GM19240 (cell line): ENCODE measurements around the gene FAM221A.
A peak's percentile ranks its signal among the peaks of the same experiment; 100 is the strongest.
"Not testable (repeated sequence)": the region's sequence is repeated elsewhere in the genome, so short reads cannot be mapped to it uniquely, and the experiment has no call there.

Experiments used
- DNase-seq: peaks from one replicate; pipeline ENCODE4 v3.0.0; 2011; ENCODE audit warnings: low spot score; ENCODE audit not compliant: insufficient read length

The FAM221A gene, protein sequence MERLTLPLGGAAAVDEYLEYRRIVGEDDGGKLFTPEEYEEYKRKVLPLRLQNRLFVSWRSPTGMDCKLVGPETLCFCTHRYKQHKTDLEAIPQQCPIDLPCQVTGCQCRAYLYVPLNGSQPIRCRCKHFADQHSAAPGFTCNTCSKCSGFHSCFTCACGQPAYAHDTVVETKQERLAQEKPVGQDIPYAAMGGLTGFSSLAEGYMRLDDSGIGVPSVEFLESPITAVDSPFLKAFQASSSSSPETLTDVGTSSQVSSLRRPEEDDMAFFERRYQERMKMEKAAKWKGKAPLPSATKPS

DNA sequence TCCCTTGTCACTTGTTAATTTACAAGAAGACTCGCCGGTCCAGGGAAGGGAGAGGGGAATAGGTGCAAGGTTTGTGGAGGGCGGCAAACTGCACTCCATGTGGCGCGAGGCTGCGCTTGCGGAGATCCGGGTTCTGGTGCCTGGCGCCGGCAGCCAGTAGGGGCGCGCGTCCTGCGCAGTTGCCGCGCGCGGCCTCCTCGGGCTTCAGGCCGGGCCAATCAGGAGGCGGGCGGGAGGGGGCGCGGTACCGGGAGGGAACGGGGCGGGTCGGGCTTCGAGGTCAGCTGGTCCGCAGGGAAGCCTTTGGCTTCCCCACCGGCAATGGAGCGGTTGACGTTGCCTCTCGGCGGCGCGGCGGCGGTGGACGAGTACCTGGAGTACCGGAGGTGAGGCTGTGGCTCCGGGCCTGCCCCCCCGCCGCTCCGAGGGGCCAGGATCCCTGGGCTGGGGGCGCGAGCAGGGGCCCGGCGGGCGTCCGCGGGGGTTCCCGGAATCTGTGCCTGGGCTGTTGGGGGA is at the start of gene FAM221A:
TSS of gene FAM221A (plus strand) at position 302 of the 516 bp plus-strand sequence. CDS start at position 322, 20 bp downstream.
- peak; percentile 41 for DNase-seq

DNA sequence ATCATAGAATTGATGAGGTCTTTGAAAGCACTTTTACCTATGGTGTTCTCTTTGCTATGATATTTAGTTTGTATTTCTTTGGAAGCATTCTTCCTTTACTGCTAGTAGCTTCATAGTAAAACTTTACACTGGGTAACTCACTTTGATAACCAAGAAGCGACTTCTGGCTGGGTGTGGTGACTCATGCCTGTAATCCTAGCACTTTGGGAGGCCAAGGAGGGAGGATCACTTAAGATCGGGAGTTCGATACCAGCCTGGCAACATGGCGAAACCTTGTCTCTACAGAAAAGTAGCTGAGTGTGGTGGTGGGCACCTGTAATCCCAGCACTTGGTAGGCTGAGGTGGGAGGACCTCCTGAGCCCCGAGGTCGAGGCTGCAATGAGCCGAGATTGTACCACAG is 46.6 kb upstream of the FAM221A start:
- DNase-seq: no peak

DNA sequence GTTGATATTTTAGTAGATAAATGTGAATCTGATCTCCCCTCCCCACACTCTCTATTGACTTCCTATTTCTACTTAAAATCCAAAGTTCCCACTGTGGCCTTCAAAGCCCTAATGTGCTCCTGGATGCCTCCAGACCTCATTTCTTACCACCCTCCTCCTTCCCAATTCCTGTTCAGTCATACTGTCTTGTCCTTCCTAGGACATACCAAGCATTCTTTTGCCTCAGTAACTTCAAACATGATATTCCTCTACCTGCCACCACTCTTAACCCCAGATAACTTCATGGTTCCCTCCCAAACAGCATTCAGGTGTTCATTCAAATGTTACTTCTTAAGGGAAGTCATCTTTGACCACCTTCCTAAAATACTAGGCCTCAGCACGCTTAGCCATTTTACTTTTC is 34.2 kb upstream of the FAM221A start:
- no peak for DNase-seq

DNA sequence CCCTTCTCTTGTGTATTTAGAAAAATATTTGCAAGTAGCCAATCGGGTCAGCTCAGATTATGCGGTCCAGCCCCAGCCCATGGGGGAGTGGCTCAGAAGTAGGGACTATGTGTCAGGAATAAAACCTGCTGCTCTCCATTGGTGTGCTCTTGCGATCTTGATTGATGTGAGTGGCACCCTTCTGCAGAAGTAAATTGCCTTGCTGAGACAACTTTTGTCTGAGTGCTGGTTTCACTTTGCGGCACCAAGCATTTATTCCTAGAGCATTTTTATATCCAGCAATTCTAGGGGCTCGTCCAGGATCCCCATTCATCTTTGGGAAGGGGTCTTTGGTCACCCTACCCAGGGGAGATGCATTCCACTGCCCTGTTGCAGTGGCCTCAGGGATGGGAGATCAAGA is 26.1 kb upstream of the FAM221A start:
- DNase-seq: no peak

DNA sequence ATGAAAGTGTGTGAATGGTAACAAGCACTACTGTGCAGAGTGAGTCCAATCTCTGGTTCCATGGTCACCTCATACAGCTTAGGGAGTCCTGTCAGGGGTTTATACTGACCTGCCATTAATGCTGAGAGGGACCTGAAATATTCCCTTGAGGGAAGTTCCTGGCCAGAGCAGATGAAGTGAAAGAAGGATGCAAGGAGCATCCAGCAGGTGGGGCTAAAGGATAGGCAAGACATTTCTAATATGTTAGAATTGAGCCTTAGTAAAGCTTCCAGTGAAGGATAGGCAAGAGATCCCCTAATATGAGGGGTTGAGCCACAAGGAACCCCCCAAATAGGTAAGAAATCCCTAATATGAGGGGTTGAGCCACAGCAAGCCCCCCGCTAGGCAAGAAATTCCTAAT is 25.5 kb upstream of the FAM221A start:
- DNase-seq: no peak

DNA sequence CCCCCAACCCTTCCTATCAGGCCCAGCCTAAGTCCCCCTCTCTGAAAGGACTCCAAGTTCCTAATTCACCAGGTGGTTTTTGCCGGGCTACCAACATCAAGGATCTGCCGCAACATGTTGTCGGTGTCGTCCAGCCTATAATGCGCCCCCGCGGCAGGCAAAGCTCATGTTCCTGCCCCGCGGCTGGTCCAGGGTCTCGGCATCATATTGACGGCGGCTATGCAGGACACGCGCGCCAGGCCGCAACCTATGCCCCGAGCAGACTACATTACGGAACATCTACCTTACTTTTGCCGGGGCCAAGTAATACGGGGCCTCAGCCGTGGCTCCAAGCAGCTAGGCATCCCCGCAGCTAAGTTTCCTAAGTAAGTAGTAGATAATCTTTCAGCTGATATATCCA is 24.6 kb upstream of the FAM221A start:
- no peak for DNase-seq

DNA sequence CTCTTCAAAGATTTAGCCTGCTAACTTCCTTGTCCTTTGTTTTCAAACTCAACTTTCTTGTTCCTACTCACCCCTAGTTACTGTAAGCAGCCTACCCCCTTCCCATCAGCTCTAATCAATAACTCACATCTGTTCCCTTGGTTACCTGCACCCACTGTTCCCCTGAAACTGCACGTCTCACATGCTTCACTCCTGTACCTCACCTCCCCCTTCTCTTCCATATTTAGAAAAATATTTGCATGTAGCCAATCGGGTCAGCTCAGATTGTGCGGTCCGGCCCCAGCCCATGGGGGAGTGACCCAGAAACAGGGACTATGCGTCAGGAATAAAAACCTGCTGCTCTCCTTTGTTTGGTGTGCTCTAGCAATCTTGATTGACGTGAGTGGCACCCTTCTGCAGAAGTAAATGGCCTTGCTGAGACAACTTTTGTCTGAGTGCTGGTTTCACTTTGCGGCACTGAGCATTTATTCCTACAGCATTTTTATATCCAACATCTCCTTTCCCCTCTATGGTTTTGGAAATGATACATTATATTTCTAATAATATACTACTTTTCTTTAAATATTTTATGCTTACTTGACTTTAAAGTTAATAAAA is 21.1 kb upstream of the FAM221A start:
- no peak for DNase-seq

DNA sequence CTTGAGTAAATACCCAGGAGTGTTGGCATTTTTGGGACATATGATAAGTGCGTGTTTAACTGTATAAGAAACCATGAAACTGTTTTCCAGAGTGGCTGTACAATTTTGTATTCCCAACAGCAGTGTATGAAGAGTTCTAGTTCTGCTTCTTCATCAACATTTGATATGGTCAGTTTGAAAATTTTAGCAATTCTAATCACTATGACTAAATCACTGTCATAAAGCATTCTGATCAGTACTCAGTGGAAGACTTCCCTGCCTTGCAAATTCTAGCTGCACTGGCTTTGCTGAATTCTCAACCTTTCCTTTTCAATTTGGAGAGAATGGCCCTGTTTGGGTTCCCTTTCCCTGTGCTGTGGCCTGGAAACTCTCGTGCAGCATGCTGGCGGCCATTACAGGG is 18.6 kb upstream of the FAM221A start:
- no peak for DNase-seq

DNA sequence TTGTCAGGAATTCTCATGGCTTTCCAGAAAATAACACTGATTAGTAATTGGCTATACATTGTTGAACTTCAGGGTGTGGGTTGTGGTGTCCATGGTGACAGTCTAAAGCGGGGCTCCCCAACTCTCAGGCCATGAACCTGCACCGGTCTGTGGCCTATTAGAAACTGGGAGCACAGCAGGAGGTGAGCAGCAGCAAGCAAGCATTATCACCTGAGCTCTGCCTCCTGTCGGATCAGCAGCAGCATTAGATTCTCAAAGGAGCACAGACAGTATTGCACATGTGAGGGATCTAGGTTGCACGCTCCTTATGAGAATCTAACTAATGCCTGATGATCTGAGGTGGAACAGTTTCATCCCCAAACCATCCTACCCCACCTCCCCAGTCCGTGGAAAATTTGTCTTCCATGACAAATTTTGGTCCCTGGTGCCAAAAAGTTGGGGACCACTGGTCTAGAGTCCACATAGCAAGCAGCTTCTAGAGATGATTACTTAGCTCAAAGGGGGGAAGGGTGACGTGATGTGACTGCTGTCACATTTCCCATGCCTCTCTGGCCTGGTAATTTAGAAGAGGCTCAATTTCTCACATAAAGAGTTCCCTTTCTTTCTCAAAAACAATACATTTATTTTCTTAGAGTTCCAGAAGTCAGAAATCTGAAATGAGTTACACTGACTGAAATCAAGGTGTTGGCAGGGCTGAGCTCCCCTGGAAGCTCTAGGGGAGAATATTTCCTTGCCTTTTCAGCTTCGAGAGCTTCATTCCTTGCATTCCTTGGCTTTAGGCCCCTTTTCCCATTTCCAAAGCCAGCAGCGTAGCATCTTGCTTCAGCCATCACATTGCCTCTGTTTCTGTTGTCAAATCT is 17.6 kb upstream of the FAM221A start:
- no peak for DNase-seq

DNA sequence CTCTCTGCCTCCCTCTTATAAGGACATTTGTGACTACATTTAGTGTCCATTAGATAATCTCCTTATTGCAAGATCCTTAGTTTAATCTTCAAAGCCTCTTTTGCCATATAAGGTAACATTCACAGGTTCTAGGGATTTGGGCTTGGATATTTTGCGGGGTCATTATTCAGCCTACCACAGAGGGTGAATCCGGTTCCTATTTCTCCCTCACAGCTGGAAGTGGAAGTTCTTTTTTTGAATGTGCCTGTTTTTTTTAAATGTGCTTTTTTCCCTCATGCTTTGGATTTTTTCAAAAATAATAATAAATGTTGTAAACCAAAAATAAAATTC is 17.1 kb upstream of the FAM221A start:
- DNase-seq: no peak

DNA sequence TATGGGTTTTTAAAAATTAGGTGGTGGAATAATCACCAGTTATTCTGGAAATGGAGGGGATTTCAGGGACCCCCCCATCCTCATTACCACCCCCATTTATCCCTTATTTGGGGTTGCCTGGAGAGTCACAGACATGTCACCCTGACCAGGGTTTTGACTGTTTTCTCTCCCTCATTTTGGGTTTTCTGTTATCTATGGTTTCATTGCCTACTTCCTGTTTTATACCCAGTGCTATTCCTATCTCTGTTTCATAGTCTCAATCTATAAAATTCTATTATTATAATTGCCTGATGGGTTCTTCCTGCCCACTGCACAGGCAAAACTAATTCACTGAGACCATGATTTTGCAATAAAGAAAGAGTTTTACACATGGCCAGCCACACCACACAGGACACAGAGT is 15.9 kb upstream of the FAM221A start:
- no peak for DNase-seq

DNA sequence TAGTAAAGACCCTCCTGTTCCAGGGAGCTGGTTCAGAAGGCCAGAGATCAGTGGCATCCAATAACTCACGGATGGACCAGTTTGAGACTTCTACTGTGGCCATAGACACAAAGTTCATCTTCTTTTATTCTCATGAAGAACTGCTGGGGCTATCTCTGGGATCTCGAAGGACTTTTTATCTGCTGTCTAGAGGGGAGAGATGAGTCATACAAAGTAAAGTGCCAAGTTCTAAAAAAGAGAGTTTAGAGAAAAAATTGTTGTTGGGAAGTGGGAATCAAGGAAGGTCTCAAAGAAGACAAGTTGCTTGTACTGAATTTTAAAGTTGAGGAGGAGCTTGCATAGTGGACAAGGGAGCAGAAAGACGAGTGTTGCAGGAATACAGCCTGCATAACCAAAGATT is 8.0 kb upstream of the FAM221A start:
- no peak for DNase-seq

DNA sequence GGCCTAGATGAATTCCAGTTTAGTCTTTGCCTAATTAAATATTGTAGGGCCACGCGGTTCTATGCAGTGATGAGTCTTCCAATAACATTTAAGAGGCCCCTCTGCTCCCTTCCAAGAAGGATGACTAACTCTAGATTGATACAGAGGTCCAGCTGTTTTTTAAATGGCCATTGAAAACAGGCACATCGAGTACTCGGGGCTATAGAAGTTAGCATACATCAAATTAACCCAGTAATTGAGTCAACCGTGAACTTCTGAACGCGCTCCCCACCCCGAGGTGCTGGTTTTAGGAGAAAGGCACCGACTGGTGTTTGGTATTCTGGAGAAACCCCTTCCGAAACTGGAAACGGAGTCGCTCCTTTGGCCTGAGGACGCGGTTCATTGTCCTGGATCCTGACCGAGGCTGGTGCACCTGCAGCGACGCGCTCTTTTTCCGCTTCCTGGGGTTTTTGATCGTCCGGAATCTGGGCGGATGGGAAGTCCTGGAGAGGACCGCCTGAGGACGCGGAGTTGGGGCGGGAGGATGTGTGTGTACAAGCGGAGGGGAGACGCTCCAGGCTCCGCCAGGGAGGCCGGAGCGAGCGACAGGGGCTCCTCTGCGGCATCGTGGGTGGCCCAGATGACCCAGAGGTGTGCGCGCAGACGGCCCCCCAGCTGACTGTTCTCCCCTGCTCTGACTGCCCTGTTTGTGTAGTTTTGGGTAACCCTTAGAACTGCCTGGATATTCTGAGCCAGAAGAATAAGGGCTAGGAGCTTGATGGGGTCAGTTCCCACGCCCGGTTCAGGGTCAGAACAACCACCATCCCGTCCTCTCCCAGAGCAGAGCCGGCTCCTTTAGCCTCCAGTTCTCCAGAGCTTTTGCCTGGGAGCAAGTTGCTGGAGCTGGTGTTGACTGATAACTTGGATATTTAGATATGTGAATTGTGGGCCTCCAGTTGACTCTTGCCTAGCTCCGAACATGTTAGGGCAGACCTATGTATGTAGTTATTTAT is 711 bp downstream of the FAM221A start:
- no peak for DNase-seq

DNA sequence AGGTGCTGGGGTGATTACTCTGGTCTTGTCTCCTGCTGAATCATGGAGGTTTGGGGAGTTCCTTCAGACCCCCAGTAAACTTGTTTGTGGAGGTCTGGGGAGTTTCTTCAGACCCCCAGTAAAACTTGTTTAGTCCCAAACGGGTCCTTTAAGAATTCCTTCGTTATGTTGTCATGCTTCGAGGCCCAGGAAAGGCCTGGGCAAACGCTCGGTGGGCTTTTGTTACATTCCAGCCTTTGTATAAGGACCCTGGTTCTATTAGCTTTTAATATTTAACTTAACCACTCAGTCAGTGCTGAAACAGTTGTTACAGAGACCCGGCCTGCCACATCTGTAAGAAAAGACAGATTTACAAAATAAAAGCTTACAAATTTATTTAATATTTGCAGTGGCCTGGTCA is 4.0 kb downstream of the FAM221A start:
- DNase-seq: not testable (repeated sequence)

DNA sequence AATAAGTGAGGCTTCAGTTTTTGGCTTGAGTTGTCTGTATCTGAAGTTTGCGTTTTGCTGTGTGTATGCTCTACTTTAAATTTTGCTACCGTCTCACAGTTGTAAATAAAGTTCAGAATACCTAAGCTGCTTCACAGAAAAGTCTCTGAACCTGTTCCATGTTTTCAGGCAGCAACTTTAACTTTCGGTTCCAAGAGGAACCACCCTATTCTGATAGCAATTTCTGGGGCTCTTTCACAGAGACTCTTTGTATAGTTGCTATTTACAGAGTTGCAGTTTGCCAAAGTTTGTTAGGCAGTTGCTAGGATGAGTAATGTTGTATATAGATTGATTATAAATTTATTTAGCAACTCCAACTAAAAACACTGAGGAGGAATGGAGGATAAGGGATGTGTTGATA is 5.7 kb downstream of the FAM221A start:
- DNase-seq: no peak

DNA sequence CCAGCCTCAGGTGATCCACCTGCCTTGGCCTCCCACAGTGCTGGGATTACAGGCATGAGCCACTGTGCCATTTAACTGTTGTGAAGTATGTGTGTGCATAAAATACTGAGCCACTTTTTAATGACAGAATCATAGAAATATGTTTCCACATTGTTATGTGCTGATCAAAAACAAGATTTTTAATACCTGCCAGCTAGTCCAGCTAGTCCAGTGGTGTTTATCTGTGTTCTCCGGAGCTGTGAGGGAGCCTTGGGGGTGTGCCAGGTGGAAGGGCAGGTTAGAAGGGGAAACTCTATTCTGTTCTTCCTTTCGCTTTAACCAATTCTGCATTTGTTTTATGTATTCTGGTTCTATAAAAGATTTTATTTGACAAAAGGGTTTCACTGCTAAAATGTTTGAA is 7.0 kb downstream of the FAM221A start:
- DNase-seq: no peak

DNA sequence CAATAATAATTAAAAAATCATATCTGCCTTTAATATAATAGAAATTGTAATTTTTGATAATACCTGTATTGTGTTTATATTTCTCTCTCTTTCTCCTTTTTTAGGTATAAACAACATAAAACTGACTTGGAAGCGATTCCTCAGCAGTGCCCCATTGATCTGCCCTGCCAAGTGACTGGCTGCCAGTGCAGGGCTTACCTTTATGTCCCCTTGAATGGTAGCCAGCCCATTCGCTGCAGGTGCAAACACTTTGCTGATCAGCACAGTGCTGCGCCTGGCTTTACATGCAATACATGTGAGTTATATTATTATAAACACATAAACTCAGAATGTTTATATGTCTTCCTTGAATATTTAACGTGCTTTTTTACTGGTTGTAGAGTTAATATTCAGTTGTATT is 9.2 kb downstream of the FAM221A start:
- no peak for DNase-seq

DNA sequence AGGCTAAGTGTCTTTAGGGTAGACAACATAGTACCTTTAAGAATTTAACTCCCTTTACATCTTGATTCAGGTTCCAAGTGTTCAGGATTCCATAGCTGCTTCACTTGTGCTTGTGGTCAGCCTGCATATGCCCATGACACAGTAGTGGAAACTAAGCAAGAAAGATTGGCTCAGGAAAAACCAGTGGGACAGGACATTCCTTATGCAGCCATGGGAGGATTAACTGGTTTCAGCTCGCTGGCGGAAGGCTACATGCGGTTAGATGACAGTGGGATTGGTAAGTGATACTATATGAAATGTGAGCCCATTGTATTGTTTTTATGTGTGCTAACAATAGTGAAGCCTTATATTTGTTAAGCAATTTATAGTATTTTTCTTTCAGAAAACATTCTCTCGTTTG is 11.3 kb downstream of the FAM221A start:
- DNase-seq: no peak

DNA sequence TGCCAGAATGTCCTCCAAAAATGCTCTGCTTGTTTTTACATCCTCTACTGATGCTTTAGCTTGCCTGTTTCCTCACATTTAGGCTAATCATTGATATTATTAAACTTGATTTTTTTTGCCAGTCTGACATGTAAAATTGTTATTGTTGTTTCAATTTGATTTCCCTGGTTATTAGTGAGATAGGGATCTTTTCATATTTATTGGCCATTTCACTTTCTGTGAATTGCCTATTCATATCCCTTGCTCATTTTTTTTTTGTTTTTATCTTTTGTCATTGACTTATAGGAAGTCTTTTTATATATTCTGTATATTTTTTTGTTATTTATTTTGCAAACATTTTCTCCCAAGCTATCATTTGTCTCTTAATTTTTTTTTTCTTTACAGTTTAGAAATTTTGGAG is 13.2 kb downstream of the FAM221A start:
- DNase-seq: no peak

DNA sequence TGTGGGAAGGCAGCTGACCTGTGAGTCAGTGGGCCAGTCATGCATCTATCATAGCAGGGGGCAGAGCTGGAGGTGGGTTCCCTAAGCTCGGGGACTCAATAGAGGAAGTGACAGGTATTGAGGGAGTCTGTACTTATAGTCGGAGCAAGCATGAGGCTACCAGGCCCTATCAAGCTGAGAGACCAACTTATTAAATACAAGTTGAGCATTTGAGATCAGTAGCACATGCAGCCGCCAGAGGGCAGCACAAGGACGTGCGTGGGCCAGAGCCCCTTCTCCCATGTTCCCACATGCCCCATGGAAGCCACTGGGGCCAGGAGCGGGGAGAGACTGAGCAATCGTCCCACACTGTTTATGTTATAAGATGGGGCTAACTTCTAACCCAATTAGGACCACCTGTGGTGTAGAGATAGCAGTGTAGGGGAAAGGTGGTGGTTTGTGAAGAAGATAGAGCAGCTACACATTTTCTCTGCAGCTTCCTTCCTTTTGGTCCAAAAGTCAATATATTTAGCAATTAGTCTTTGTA is 17.0 kb downstream of the FAM221A start:
- DNase-seq: no peak

DNA sequence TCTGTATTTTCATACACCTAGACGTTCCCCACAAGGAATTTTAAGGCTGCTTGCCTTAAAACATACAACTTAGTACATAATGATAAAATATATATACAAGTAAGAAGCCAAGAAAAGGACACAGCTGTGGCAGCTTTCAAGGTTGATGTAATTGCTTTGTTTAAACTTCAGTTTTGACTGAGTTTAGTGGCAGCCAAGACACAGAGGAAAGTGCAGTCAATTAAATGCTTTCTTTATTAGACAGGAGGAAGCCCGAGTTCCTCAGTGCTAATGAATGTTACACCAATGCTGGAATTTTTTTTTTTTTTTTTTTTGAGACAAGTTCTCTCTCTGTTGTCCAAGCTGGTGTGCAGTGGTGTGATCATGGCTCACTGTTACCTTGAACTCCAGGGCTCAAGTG is 18.8 kb downstream of the FAM221A start:
- DNase-seq: no peak
